Prostate gland (tissue), 2 donors: ENCODE results near the gene BAG3. TPM values are rescaled to one million over a fixed set of nuclear protein-coding genes. Genes with fewer than 3 reads are reported as not detected.

Source experiments
- DNase-seq: peaks from one replicate; pipeline ENCODE4 v3.0.0-alpha.2; 2019; ENCODE audit warnings: low spot score
- H3K27ac ChIP-seq, 2 donors: fragments of 200-600 bp; sonication (generic); 2 replicates each; pipeline ENCODE4 v1.5.1; 2017 to 2019
- H3K27me3 ChIP-seq: fragments of 200-600 bp; sonication (generic); replicated peaks from 2 replicates; pipeline ENCODE4 v1.5.1; 2019; ENCODE audit not compliant: insufficient read depth
- H3K36me3 ChIP-seq, 2 donors: fragments of 200-600 bp; sonication (generic); 1 replicate in 1 of 2; 2 replicates in 1 of 2; pipeline versions ENCODE4 v1.5.1 to v1.8.1; 2017 to 2019
- H3K4me1 ChIP-seq: fragments of 200-600 bp; sonication (generic); replicated peaks from 2 replicates; pipeline ENCODE4 v1.5.1; 2019
- H3K4me3 ChIP-seq, 2 donors: fragments of 200-600 bp; sonication (generic); 2 replicates each; pipeline ENCODE4 v1.5.1; 2017 to 2019
- H3K9me3 ChIP-seq: fragments of 200-600 bp; sonication (generic); 2 replicates; pipeline ENCODE4 v1.5.1; 2017
- CTCF ChIP-seq, 4 experiments: fragments of 200-600 bp in 2 of 4; fragments of 450-650 bp in 2 of 4; sonication (generic) in 2 of 4; IDR thresholded peaks; 1 replicate in 3 of 4; 2 replicates in 1 of 4; pipeline ENCODE4 v1.5.1; 2016 to 2019; ENCODE audit warnings: antibody characterized with exemption in 4 of 4, mild to moderate bottlenecking in 2 of 4, moderate library complexity in 2 of 4
- POLR2A ChIP-seq: fragments of 450-650 bp; IDR thresholded peaks from one replicate; pipeline ENCODE4 v1.6.1; 2016; ENCODE audit warnings: antibody characterized with exemption, mild to moderate bottlenecking
- POLR2AphosphoS5 ChIP-seq: sonication (generic); formaldehyde crosslinking; IDR thresholded peaks from one replicate; pipeline ENCODE4 v1.6.1; 2017; ENCODE audit warnings: antibody characterized with exemption
- WGBS: methylation state at CpG from one replicate; pipeline ENCODE4 v1.1.5; 2018; 5-methylcytosine and 5-hydroxymethylcytosine counted together
- intact Hi-C: fragments of 100-400 bp; cut with DNase I; formaldehyde crosslinking; loops from one replicate; pipeline ENCODE4 v1.14.2; 2022
- total RNA-seq, 2 donors: library from RNA; depleted of rRNA; stranded (reverse); fragments of >200 nt; gene quantifications; one replicate each; pipeline ENCODE4 v1.1.0, GENCODE V29; 2016

BAG3 gene
- total RNA-seq, 2 donors from 2014 or later = 45.4 to 56.4 TPM

DNA sequence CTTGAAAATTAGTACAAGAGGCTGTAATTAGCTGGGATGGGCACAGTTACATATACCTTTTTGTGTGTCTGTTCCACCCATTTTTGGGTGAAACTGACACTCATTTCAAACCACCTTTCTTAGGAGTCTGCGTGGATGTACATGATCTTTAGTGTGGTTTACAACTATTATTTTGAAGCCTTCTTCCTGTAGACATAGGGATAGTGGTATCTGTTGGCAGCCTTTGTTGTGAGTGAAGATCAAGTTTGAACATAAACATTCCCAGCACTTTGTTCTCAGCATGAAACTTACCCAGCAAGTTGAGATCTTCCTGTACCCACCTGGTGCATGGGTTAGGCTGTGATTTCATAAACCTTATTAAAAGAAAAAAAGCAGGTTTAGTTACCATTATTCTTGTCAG is 2.0 kb downstream of the BAG3 start:
- DNase-seq = peak; percentile 44
- TF ChIP-seq CTCF (IDR thresholded peaks at IDR 0.05) (no peak), POLR2AphosphoS5 (peak; percentile 67)
- H3K4me3 ChIP-seq = peak overlapping the region; percentile 97
- peak overlapping the region; percentile 98 to 99 for H3K27ac ChIP-seq
- H3K27me3 ChIP-seq = no peaks in the 10 kb centered on the region
- H3K9me3 ChIP-seq = no peaks in the 10 kb centered on the region
- intact Hi-C loops = loop anchor here (5.0 kb wide), 1 partner anchor 56 kb away; the partner anchor contains the start of gene TIAL1
- H3K4me1 ChIP-seq = peaks cover 12% of the 10 kb centered on the region
- WGBS = 11% methylated on average over 1 of the region's 1 CpG
- no peaks in the 10 kb centered on the region for H3K36me3 ChIP-seq

- no peak overlapping the region for H3K4me3 ChIP-seq
- TF ChIP-seq CTCF (IDR thresholded peaks at IDR 0.05) = no peak
- no peak for TF ChIP-seq POLR2A
- no peak for TF ChIP-seq POLR2AphosphoS5
- intact Hi-C loops = loop anchor here (5.0 kb wide), 1 partner anchor 57 kb away; the partner anchor contains the start of gene TIAL1
- peaks cover 12% of the 10 kb centered on the region for H3K4me1 ChIP-seq
- H3K27me3 ChIP-seq = no peaks in the 10 kb centered on the region
- H3K27ac ChIP-seq = peak overlapping the region; percentile 98 to 99
- 50% methylated on average over 2 of the region's 2 CpGs for WGBS
- H3K9me3 ChIP-seq = no peaks in the 10 kb centered on the region
- DNase-seq = no peak
- no peaks in the 10 kb centered on the region for H3K36me3 ChIP-seq
These were observed 2.7 kb downstream of the BAG3 start for GRCh38 chr10:119653916-119654315.

DNA sequence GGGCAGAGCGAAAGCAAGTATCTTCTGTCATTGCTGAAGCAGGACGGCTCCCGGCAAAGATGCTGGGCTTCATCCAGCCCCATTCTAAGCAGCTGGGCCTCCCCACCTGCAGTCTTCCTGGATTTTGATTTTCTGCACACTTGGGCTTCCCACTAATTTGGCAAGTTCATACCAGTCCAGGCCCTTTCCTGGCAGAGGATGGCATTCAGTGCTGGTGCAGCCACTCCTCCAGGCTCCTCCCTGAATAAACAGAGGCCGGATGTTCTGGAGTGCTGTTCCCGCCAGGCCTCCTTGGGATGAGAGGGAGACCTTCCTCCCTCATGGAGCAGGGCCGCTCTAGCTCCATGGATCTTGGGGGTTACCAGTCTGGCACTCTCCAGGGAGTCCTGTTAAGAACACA is 3.4 kb downstream of the BAG3 start:
- 43% methylated on average over 6 of the region's 6 CpGs for WGBS
- Histone ChIP-seq H3K4me1 (peaks cover 12% of the 10 kb centered on the region), H3K9me3 (no peaks in the 10 kb centered on the region), H3K27me3 (no peaks in the 10 kb centered on the region), H3K36me3 (no peaks in the 10 kb centered on the region), H3K4me3 (peak overlapping the region in 1 of 2 donors; percentile 8), H3K27ac (peak overlapping the region; percentile 98 to 99)
- TF ChIP-seq CTCF (IDR thresholded peaks at IDR 0.05) (no peak), POLR2AphosphoS5 (peak; percentile 82), POLR2A (peak; percentile 54)
- peak; percentile 89 for DNase-seq
- intact Hi-C loops = loop anchor here (5.0 kb wide), 1 partner anchor 57 kb away; the partner anchor contains the start of gene TIAL1

DNA sequence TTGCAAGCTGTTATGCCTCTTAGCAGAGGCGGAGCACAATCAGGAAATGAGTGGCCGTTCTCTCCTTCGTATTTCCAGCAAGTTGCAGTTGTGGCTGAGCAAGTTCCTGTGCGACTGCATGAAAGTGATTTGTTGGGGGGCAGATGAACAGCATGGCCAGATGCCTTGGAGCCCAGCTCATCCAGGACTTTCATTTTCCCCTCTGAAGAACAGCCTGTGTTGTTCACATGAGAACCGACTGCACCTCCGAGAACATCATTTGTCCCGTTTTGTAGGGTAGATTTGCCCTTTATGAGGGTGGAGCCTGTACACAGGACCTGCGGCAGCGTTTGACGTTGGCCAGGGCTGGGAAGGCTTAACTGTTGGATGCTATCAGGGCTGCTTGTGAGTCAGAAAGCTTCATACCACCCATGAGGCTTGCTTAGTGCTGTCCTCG is 4.4 kb downstream of the BAG3 start:
- peak; percentile 32 for TF ChIP-seq POLR2A
- TF ChIP-seq POLR2AphosphoS5 = peak; percentile 67
- TF ChIP-seq CTCF (IDR thresholded peaks at IDR 0.05) = no peak
- Histone ChIP-seq H3K4me3 (no peak overlapping the region), H3K27ac (peak overlapping the region; percentile 98 to 99), H3K9me3 (no peaks in the 10 kb centered on the region), H3K36me3 (no peaks in the 10 kb centered on the region), H3K4me1 (peaks cover 15% of the 10 kb centered on the region), H3K27me3 (no peaks in the 10 kb centered on the region)
- WGBS = 12% methylated on average over 11 of the region's 11 CpGs
- intact Hi-C loops = no loop called here
- DNase-seq = peak; percentile 44

GRCh38 chr10:119656760-119657159 is 5.6 kb downstream of the BAG3 start:
- Histone ChIP-seq H3K27me3 (no peaks in the 10 kb centered on the region), H3K9me3 (no peaks in the 10 kb centered on the region), H3K36me3 (no peaks in the 10 kb centered on the region), H3K27ac (peak overlapping the region; percentile 98 to 99), H3K4me1 (peaks cover 15% of the 10 kb centered on the region), H3K4me3 (no peak overlapping the region)
- TF ChIP-seq POLR2AphosphoS5 = no peak
- DNase-seq = no peak
- intact Hi-C loops = no loop called here
- 61% methylated on average over 2 of the region's 2 CpGs for WGBS
